COLO668 (cell line): ENCODE data around the gene GPC6.
"Not testable (repeated sequence)": the region's sequence is repeated elsewhere in the genome, so short reads cannot be mapped to it uniquely, and the experiment has no call there.

Experiments
- DNase-seq: peaks from one replicate; lab custom pipeline; 2025; ENCODE audit not compliant: unreplicated experiment; lab: John Stamatoyannopoulos, UW

GPC6 gene

GRCh38 chr13:94182185-94182761 is 955.7 kb downstream of the GPC6 start:
- no peak for DNase-seq

- no peak for DNase-seq
Observed at GRCh38 chr13:94186470-94186869, 959.9 kb downstream of the GPC6 start.

- DNase-seq = no peak
Observed at GRCh38 chr13:94188201-94188854, 961.7 kb downstream of the GPC6 start.

- peak; percentile 61 for DNase-seq
Observed at GRCh38 chr13:94192431-94192975, 965.9 kb downstream of the GPC6 start.

GRCh38 chr13:94195715-94196114 is 969.1 kb downstream of the GPC6 start:
- DNase-seq = no peak

- DNase-seq = no peak
Observed at GRCh38 chr13:94196413-94196812, 969.8 kb downstream of the GPC6 start.

GRCh38 chr13:94198681-94199080 is 972.1 kb downstream of the GPC6 start:
- DNase-seq = no peak

- no peak for DNase-seq
Observed at GRCh38 chr13:94199135-94199534, 972.5 kb downstream of the GPC6 start.

- DNase-seq = no peak
Observed at GRCh38 chr13:94201022-94201421, 974.4 kb downstream of the GPC6 start.

- DNase-seq = no peak
Observed at GRCh38 chr13:94204163-94204562, 977.6 kb downstream of the GPC6 start.

- DNase-seq = no peak
Observed at GRCh38 chr13:94204946-94205345, 978.3 kb downstream of the GPC6 start.

GRCh38 chr13:94205896-94206295 is 979.3 kb downstream of the GPC6 start:
- no peak for DNase-seq

GRCh38 chr13:94209117-94209516 is 982.5 kb downstream of the GPC6 start:
- DNase-seq = no peak

GRCh38 chr13:94209913-94210312 is 983.3 kb downstream of the GPC6 start:
- not testable (repeated sequence) for DNase-seq

- DNase-seq = no peak
Observed at GRCh38 chr13:94210816-94211215, 984.2 kb downstream of the GPC6 start.

- no peak for DNase-seq
Observed at GRCh38 chr13:94212196-94212595, 985.6 kb downstream of the GPC6 start.

- DNase-seq = no peak
Observed at GRCh38 chr13:94214121-94214520, 987.5 kb downstream of the GPC6 start.

- DNase-seq = no peak
Observed at GRCh38 chr13:94214975-94215374, 988.4 kb downstream of the GPC6 start.

- DNase-seq = no peak
Observed at GRCh38 chr13:94216476-94216875, 989.9 kb downstream of the GPC6 start.

- no peak for DNase-seq
Observed at GRCh38 chr13:94217370-94217769, 990.8 kb downstream of the GPC6 start.

- no peak for DNase-seq
Observed at GRCh38 chr13:94218537-94218936, 991.9 kb downstream of the GPC6 start.

GRCh38 chr13:94218951-94219350 is 992.3 kb downstream of the GPC6 start:
- no peak for DNase-seq

GRCh38 chr13:94224670-94225069 is 998.1 kb downstream of the GPC6 start:
- no peak for DNase-seq
